Endothelial cell (in vitro differentiated cells): Measurements from ENCODE around the gene KY. TPM values are rescaled to one million over a fixed set of nuclear protein-coding genes. Genes with fewer than 3 reads are reported as not detected.

Experiments used
- DNase-seq: peaks from one replicate; pipeline ENCODE4 v3.0.0; 2021; ENCODE audit warnings: low spot score
- H3K27ac Mint-ChIP-seq: one replicate; pipeline ENCODE4 v1.8.0; 2021; ENCODE audit warnings: mixed read lengths, inconsistent platforms; ENCODE audit not compliant: unreplicated experiment
- H3K27me3 Mint-ChIP-seq: one replicate; pipeline ENCODE4 v1.8.0; 2021; ENCODE audit warnings: mild to moderate bottlenecking, moderate library complexity, mixed read lengths, inconsistent platforms; ENCODE audit not compliant: unreplicated experiment
- H3K36me3 Mint-ChIP-seq: one replicate; pipeline ENCODE4 v1.8.0; 2021; ENCODE audit warnings: mild to moderate bottlenecking, low read depth, mixed read lengths, inconsistent platforms; ENCODE audit not compliant: unreplicated experiment
- H3K4me1 Mint-ChIP-seq: one replicate; pipeline ENCODE4 v1.8.0; 2021; ENCODE audit warnings: mild to moderate bottlenecking, mixed read lengths, inconsistent platforms; ENCODE audit not compliant: unreplicated experiment
- H3K4me3 Mint-ChIP-seq: one replicate; pipeline ENCODE4 v1.8.0; 2021; ENCODE audit warnings: mild to moderate bottlenecking, mixed read lengths, inconsistent platforms; ENCODE audit not compliant: unreplicated experiment
- H3K9me3 Mint-ChIP-seq: one replicate; pipeline ENCODE4 v1.8.0; 2021; ENCODE audit warnings: mixed read lengths, inconsistent platforms; ENCODE audit not compliant: unreplicated experiment
- total RNA-seq: library from RNA; stranded (reverse); fragmentation: NEBNext Ultra II Directional; extraction: Animal tissue kit (Norgen Biotek cat#: 25700); gene quantifications from one replicate; pipeline ENCODE4 v1.2.1, GENCODE V29; 2021; ENCODE audit not compliant: unreplicated experiment
- TF ChIP-seq, protein P1 (sequence below): fragments of 200-600 bp; sonication (generic); IDR thresholded peaks from one replicate; pipeline ENCODE4 v1.5.0; 2021; ENCODE audit warnings: antibody characterized with exemption; ENCODE audit not compliant: unreplicated experiment

The KY gene
- total RNA-seq, 1 donor from 2014 or later, result not detected

DNA sequence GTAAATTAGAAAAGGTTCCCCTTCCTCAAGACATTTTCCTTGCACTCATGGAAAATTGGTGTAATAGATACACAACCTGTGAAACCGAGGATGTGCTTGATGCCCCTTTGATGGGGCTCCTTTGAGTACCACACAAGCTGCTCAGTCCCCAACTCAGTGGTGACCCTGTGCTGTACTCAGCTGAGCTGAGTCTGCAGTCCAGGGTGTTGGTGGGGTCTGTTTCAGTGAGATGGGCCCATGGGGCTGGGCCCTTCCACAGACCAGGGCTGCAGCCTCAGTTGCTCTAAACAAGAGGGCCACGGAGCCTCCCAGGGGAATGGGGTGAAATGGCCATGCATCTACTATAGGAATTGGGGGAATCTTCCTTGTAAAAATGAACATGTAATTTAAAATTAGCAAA is 39.3 kb downstream of the KY start:
- Mint-ChIP-seq H3K27ac (no peak overlapping the region), H3K4me3 (no peak overlapping the region), H3K9me3 (no peaks in the 10 kb centered on the region), H3K27me3 (peaks cover 2% of the 10 kb centered on the region), H3K4me1 (peaks cover 20% of the 10 kb centered on the region), H3K36me3 (no peaks in the 10 kb centered on the region)
- DNase-seq, result no peak
- TF ChIP-seq, protein P1, sequence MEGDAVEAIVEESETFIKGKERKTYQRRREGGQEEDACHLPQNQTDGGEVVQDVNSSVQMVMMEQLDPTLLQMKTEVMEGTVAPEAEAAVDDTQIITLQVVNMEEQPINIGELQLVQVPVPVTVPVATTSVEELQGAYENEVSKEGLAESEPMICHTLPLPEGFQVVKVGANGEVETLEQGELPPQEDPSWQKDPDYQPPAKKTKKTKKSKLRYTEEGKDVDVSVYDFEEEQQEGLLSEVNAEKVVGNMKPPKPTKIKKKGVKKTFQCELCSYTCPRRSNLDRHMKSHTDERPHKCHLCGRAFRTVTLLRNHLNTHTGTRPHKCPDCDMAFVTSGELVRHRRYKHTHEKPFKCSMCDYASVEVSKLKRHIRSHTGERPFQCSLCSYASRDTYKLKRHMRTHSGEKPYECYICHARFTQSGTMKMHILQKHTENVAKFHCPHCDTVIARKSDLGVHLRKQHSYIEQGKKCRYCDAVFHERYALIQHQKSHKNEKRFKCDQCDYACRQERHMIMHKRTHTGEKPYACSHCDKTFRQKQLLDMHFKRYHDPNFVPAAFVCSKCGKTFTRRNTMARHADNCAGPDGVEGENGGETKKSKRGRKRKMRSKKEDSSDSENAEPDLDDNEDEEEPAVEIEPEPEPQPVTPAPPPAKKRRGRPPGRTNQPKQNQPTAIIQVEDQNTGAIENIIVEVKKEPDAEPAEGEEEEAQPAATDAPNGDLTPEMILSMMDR, result no peak

DNA sequence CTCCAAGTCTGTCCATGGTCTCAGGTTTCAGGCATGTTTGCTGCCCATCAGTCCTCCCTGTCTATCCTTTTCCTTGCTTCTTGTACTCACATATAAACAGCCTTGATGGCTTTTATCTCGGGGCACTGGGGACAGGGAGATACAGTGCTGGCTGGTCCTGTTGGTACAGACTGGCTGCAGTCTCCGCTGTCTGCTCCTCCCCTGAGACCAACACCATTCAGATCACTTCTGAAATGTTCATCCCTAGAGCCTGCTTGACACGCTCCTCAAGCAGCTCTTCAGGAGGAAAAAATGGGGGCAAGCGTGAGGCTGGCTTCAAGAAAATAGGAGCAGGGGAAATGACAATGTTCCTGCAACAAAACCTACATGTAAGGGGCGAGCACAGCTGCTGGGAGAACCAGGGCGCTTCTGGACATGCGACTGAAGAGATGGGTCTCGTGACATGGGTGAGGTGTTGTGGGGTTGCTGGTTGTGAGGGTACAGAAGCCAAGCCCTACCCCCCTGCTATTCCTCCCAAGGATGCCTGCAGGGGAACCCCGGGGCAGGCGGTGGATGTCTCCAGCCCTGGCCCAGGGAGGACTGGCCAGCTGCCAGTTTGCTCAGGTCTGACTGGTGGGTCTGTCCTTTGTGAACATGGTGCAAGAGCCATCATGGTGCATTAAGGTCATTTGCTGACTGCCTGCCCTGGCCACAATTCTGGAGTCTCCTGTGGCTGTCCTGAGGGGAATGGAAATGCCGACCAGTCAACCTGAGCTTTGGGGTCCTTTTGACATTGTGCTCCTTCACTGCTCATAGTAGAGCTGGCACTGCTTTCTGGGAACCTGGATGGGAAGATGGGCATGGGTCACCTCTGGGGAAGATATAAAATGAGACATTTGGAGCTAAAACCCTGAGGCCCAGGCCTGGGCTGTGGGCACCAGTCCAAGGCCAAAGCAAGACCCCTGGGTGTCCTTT is 40.1 kb downstream of the KY start:
- Mint-ChIP-seq H3K9me3 (no peaks in the 10 kb centered on the region), H3K4me1 (peaks cover 25% of the 10 kb centered on the region), H3K4me3 (no peak overlapping the region), H3K27me3 (peaks cover 2% of the 10 kb centered on the region), H3K27ac (no peak overlapping the region), H3K36me3 (no peaks in the 10 kb centered on the region)
- TF ChIP-seq, protein P1, result no peak
- no peak for DNase-seq

DNA sequence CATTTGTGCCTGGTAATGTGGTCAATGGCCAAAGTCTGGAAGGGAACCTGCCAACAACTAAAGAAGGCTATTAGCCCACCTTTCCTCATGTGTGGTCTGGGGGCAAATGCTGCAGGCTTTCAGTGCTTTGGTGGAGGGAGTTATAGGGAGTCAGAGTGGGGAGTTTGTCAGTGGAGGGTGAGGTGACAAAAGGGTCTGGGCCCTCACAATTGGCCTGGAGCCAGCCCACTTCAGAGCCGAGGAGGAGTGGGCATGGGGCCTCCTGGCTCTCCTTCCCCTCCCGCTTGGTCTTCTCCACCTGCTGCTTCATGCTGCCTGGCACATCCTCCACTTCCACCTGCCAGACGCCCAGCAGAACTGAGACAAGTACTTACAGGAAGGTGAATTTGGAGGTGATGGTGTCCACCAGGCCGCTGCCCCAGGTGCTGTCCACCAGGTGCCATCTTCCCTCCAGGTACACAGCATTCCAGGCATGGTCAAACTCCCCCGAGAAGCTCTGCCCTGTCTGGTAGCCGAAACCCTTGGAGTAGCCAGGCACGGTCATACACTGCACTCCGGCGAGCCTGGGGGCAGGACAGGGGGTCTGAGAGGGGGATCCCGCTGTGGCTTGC is 40.9 kb downstream of the KY start:
- Mint-ChIP-seq H3K36me3 (no peaks in the 10 kb centered on the region), H3K27ac (no peak overlapping the region), H3K27me3 (peaks cover 2% of the 10 kb centered on the region), H3K4me3 (no peak overlapping the region), H3K4me1 (peaks cover 26% of the 10 kb centered on the region), H3K9me3 (no peaks in the 10 kb centered on the region)
- no peak for DNase-seq
- TF ChIP-seq, protein P1, result no peak

DNA sequence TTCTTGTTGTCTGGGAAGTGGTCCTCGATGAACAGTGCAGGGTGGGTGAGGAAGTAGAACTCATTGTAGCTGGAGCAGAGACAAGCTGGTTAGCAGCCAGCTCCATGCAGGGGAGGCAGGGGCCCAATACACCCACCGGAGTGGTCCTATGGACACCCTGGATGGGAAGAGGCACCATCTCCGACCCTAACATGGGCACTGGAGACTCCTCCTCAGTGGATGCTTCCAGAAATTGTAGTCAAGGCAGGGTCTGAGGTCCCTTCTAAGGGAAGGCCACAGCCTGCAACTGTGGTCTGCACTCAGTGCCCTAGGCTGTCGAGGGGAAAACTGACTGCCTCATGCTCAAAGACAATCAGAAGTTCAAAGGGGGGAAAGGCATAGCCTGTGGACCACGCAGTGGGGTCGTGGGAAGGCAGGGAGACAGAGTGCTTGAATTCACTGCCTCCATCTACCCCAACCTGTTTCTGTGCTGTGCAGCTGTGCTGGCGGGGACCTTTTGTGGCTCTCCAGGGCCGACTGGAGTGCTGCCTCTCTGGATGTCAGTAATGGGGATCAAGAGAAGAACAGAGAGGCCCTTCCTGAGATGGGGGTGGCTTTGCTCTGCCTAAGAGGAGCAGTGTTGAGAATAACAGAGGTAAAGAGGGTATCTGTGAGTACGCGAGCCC is 41.9 kb downstream of the KY start:
- Mint-ChIP-seq H3K36me3 (no peaks in the 10 kb centered on the region), H3K27ac (no peak overlapping the region), H3K4me3 (no peak overlapping the region), H3K9me3 (no peaks in the 10 kb centered on the region), H3K27me3 (peaks cover 7% of the 10 kb centered on the region), H3K4me1 (peaks cover 26% of the 10 kb centered on the region)
- DNase-seq, result no peak
- TF ChIP-seq, protein P1, result no peak
